Fibroblast of villous mesenchyme (primary cell): ENCODE measurements around the gene GPT2. TPM values are rescaled to one million over a fixed set of nuclear protein-coding genes. Genes with fewer than 3 reads are reported as not detected.
"Not testable (repeated sequence)": the region's sequence is repeated elsewhere in the genome, so short reads cannot be mapped to it uniquely, and the experiment has no call there.

Source experiments
- DNase-seq: peaks from one replicate; pipeline ENCODE4 v3.0.0-alpha.2; 2010; ENCODE audit warnings: low read depth
- H3K4me3 ChIP-seq: 2 replicates; pipeline ENCODE4 v1.5.1; 2011; ENCODE audit warnings: low read depth, mild to moderate bottlenecking, low read length
- total RNA-seq: library from RNA; depleted of rRNA; stranded (reverse); fragments of >200 nt; gene quantifications from 2 replicates; pipeline ENCODE4 v1.2.3, GENCODE V29; 2012
- TF ChIP-seq, protein P1 (sequence below): IDR thresholded peaks from 2 replicates; pipeline ENCODE4 v1.5.1; 2012; ENCODE audit warnings: low read depth, mild to moderate bottlenecking, low read length; ENCODE audit not compliant: insufficient read depth

Gene GPT2
- total RNA-seq, 1 donor: 13.0 TPM

DNA sequence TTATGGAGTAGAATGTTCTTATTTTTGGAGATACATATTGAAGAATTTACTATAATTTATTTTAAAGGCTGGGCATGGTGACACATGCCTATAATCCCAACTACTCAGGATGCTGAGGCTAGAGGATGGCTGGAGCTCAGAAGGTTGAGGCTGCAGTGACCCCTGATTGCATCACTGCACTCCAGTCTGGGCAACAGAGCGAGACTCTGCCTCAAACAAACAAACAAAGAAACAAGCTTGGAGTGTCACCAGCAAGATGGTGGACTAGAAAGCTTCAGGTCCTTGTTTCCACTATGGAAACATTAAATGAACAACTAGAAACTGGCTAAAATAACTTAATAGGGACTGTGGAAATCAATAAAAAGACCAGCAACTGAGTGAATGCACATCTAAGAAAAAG lies 17.9 kb upstream of the GPT2 start:
- DNase-seq: no peak
- TF ChIP-seq, protein P1, sequence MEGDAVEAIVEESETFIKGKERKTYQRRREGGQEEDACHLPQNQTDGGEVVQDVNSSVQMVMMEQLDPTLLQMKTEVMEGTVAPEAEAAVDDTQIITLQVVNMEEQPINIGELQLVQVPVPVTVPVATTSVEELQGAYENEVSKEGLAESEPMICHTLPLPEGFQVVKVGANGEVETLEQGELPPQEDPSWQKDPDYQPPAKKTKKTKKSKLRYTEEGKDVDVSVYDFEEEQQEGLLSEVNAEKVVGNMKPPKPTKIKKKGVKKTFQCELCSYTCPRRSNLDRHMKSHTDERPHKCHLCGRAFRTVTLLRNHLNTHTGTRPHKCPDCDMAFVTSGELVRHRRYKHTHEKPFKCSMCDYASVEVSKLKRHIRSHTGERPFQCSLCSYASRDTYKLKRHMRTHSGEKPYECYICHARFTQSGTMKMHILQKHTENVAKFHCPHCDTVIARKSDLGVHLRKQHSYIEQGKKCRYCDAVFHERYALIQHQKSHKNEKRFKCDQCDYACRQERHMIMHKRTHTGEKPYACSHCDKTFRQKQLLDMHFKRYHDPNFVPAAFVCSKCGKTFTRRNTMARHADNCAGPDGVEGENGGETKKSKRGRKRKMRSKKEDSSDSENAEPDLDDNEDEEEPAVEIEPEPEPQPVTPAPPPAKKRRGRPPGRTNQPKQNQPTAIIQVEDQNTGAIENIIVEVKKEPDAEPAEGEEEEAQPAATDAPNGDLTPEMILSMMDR: no peak
- no peak overlapping the region for H3K4me3 ChIP-seq

GRCh38 chr16:46867486-46867885 lies 16.7 kb upstream of the GPT2 start:
- DNase-seq, H3K4me3 ChIP-seq: not testable (repeated sequence)

GRCh38 chr16:46868891-46869290 lies 15.3 kb upstream of the GPT2 start:
- not testable (repeated sequence) for DNase-seq, H3K4me3 ChIP-seq

DNA sequence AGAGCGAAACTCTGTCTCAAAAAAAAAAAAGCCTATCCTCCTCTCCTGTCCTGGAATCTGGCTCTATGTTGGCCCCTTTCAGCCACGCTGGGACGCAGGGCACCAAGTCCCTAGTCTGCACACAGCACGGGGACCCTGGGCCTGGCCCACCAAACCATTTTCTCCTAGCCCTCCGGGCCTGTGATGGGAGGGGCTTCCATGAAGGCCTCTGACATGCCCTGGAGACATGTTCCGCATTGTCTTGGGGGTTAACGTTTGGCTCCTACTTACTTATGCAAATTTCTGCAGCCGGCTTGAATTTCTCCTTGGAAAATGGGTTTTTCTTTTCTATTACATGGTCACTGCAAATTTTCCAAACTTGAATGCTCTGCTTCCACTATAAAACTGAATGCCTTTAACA lies 12.6 kb upstream of the GPT2 start:
- no peak overlapping the region for H3K4me3 ChIP-seq
- TF ChIP-seq, protein P1: no peak
- DNase-seq: no peak

DNA sequence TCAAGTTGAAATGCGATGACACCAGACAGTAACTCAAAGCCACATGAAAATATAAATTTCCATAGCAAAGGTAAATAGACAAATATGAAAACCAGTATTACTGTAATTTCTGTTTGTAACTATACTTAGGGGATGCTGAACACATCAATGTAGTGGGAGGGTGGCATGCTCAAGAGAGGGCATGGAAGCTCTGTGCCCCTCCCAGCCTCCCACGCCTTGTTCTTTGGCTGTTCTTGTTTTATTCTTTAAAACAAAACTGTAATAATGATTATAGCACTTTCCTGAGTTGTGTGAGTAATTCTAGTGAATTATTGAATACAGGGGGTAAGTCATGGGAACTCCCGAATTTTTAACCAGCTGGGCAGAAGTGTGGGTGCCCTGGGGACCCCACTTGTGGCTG lies 11.0 kb upstream of the GPT2 start:
- no peak overlapping the region for H3K4me3 ChIP-seq
- TF ChIP-seq, protein P1: no peak
- DNase-seq: no peak

DNA sequence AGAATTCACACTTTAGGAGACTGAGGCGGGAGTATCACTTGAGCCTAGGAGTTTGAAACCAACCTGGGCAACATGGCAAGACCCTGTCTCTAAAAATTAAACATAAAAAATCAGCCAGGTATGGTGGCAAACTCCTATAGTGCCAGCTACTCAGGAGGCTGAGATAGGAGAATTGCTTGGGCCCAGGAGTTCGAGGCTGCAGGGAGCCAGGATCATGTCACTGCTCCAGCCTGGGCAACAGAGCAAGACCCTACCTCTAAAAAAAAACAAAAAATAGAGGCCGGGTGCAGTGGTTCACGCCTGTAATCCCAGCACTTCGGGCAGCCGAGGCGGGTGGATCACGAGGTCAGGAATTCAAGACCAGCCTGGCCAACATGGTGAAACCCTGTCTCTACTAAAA lies 8.9 kb upstream of the GPT2 start:
- TF ChIP-seq, protein P1: no peak
- DNase-seq: no peak
- no peak overlapping the region for H3K4me3 ChIP-seq

GRCh38 chr16:46882304-46882939 lies 1.7 kb upstream of the GPT2 start:
- no peak for DNase-seq
- TF ChIP-seq, protein P1: no peak
- no peak overlapping the region for H3K4me3 ChIP-seq

DNA sequence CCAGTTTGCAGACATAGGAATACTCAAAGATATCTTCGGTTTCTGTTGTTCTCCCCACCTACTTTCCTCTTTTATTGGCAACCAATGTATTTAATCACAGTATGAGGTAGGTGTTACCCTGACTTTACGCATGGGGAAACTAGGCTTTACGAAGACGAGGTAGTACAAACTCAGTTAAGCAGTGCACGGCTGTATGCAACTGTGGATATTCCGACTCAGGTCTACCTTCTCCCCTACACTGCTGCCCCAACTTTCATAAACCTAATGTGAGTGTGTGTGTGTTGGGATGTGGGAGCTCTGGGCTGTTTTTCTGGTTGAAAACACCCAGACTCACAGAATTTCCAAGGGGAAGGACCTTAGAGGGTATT lies 1.2 kb upstream of the GPT2 start:
- H3K4me3 ChIP-seq: no peak overlapping the region
- TF ChIP-seq, protein P1: no peak
- DNase-seq: no peak
